Hepatocyte (in vitro differentiated cells): ENCODE measurements around the gene HLA-DOB.

Experiments
- CTCF ChIP-seq: fragments of 200-600 bp; sonication (generic); IDR thresholded peaks from 2 replicates; pipeline ENCODE4 v1.5.1; 2016; ENCODE audit warnings: antibody characterized with exemption, mild to moderate bottlenecking; ENCODE audit not compliant: poor library complexity
- EZH2 ChIP-seq: fragments of 200-600 bp; sonication (generic); IDR thresholded peaks from 2 replicates; pipeline ENCODE4 v1.6.1; 2016; ENCODE audit warnings: antibody characterized with exemption, mild to moderate bottlenecking, borderline replicate concordance
- EZH2phosphoT487 ChIP-seq: fragments of 200-600 bp; sonication (generic); IDR thresholded peaks from one replicate; pipeline ENCODE4 v1.6.1; 2018; ENCODE audit warnings: antibody characterized with exemption, mild to moderate bottlenecking, low read depth, moderate library complexity; ENCODE audit not compliant: unreplicated experiment, severe bottlenecking

DNA sequence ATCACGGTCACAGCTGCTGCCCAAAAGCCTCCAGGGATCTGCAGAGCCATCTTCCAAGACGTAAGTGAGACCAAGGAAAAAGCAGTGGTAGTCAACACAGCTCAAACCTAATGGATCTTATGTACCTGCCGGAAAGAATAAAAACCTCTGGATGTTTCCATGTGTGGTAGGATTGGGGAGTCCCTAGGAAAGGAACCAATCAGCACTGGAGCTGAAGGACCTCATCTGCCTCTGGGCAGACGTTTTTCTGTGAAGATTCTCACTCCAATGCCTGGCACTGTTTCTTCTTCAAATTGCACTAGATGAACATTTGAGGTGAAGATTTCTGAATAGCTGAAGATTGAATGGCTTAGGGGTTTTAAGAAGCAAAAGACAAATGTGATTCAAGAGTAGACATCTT, 53.4 kb downstream of the HLA-DOB start, which contains the start of gene HLA-DQB2:
- TF ChIP-seq CTCF (no peak), EZH2 (no peak), EZH2phosphoT487 (no peak)
